WERI-Rb-1 (cell line): ENCODE data around the gene YIPF1.

Experiments used
- DNase-seq: peaks from one replicate; pipeline ENCODE4 v3.0.0-alpha.2; 2020
- H3K27ac ChIP-seq: fragments of 250-450 bp; sonication (Bioruptor Pico); 2 replicates; pipeline ENCODE4 v1.5.1; 2020; ENCODE audit warnings: mild to moderate bottlenecking, moderate library complexity
- H3K27me3 ChIP-seq: fragments of 250-450 bp; sonication (Bioruptor Pico); 2 replicates; pipeline ENCODE4 v1.5.1; 2021; ENCODE audit warnings: mild to moderate bottlenecking, low read depth, moderate library complexity; ENCODE audit not compliant: insufficient read depth, severe bottlenecking
- H3K36me3 ChIP-seq: fragments of 250-450 bp; sonication (Bioruptor Pico); 2 replicates; pipeline ENCODE4 v1.5.1; 2020; ENCODE audit warnings: mild to moderate bottlenecking, moderate library complexity
- H3K4me3 ChIP-seq: 2 replicates; pipeline ENCODE4 v1.5.1; 2011; ENCODE audit warnings: low read depth, mild to moderate bottlenecking, control low read depth, low read length
- H3K9me3 ChIP-seq: fragments of 250-450 bp; sonication (Bioruptor Pico); 2 replicates; pipeline ENCODE4 v1.5.1; 2021; ENCODE audit warnings: mild to moderate bottlenecking, moderate library complexity; ENCODE audit not compliant: severe bottlenecking
- CTCF ChIP-seq: IDR thresholded peaks from 2 replicates; pipeline ENCODE4 v1.5.1; 2011; ENCODE audit warnings: low read depth, mild to moderate bottlenecking, control low read depth, inconsistent platforms, low read length

YIPF1 gene

GRCh38 chr1:53869454-53870117 lies 20.0 kb downstream of the YIPF1 start:
- DNase-seq, result no peak
- TF ChIP-seq CTCF, result no peak
- peaks cover 6% of the 10 kb centered on the region for H3K36me3 ChIP-seq
- H3K9me3 ChIP-seq, result no peaks in the 10 kb centered on the region
- H3K27ac ChIP-seq, result no peak overlapping the region
- H3K4me3 ChIP-seq, result no peak overlapping the region
- no peaks in the 10 kb centered on the region for H3K27me3 ChIP-seq

GRCh38 chr1:53868565-53868964 lies 21.0 kb downstream of the YIPF1 start:
- TF ChIP-seq CTCF, result no peak
- Histone ChIP-seq H3K27ac (no peak overlapping the region), H3K9me3 (no peaks in the 10 kb centered on the region), H3K4me3 (no peak overlapping the region), H3K36me3 (peaks cover 6% of the 10 kb centered on the region), H3K27me3 (no peaks in the 10 kb centered on the region)
- DNase-seq, result no peak

- H3K27ac ChIP-seq, result no peak overlapping the region
- no peak for TF ChIP-seq CTCF
- DNase-seq, result no peak
Observed at GRCh38 chr1:53862507-53862906, 27.1 kb downstream of the YIPF1 start.

GRCh38 chr1:53860967-53861411 lies 28.6 kb downstream of the YIPF1 start:
- Histone ChIP-seq H3K4me3 (no peak overlapping the region), H3K9me3 (no peaks in the 10 kb centered on the region), H3K27ac (no peak overlapping the region), H3K27me3 (no peaks in the 10 kb centered on the region), H3K36me3 (0 out of 2 replicates have a peak, but pooled peaks cover 4% of the 10 kb centered on the region)
- peak; percentile 91 for TF ChIP-seq CTCF
- DNase-seq, result peak; percentile 41

More at GRCh38 chr1:53862507-53862906, 27.1 kb downstream of the YIPF1 start:
- Histone ChIP-seq H3K4me3 (no peak overlapping the region), H3K27me3 (no peaks in the 10 kb centered on the region), H3K36me3 (peaks cover 6% of the 10 kb centered on the region; the same call in 1 of the 2 replicates), H3K9me3 (no peaks in the 10 kb centered on the region)

GRCh38 chr1:53851571-53852285 lies 37.9 kb downstream of the YIPF1 start:
- no peaks in the 10 kb centered on the region for H3K36me3 ChIP-seq

More at GRCh38 chr1:53851571-53852285, 37.9 kb downstream of the YIPF1 start:
- Histone ChIP-seq H3K4me3 (no peak overlapping the region), H3K27ac (no peak overlapping the region), H3K27me3 (no peaks in the 10 kb centered on the region), H3K9me3 (no peaks in the 10 kb centered on the region)
- no peak for TF ChIP-seq CTCF
- no peak for DNase-seq
